GM12878 (cell line): ENCODE results near the gene FBXO42.
"Not testable (repeated sequence)": the region's sequence is repeated elsewhere in the genome, so short reads cannot be mapped to it uniquely, and the experiment has no call there.

ENCODE experiments used
- CREM ChIP-seq: IDR thresholded peaks from 2 replicates; pipeline ENCODE4 v1.6.1; 2014; ENCODE audit warnings: antibody characterized with exemption, low read depth
- MYC ChIP-seq: IDR thresholded peaks from 2 replicates; pipeline ENCODE4 v1.6.1; 2011; ENCODE audit warnings: mild to moderate bottlenecking, low read length, moderate library complexity, inconsistent platforms; ENCODE audit not compliant: insufficient read depth, insufficient replicate concordance, insufficient read length, severe bottlenecking
- POLR2AphosphoS5 ChIP-seq: IDR thresholded peaks from 2 replicates; pipeline ENCODE4 v1.6.1; 2011; ENCODE audit warnings: mild to moderate bottlenecking, low read length, inconsistent platforms

DNA sequence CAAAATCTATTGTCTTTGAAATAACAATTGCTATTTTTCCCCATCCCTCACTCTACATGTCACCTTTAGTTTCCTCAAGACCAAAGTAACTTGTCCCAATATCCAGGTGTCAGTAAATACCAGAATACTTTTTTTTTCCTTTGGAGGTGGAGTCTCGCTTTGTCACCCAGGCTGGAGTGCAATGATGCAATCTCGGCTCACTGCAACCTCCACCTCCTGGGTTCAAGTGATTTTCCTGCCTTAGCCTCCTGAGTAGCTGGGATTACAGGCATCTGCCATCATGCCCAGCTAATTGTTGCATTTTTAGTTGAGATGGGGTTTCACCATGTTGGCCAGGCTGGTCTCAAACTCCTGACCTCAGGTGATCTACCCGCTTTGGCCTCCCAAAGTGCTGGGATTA lies 94.7 kb downstream of the FBXO42 start:
- not testable (repeated sequence) for TF ChIP-seq MYC, POLR2AphosphoS5, CREM
